ACC112 (cell line): ENCODE data around the gene ACSF2.

ENCODE experiments used
- H2AFZ ChIP-seq: fragments of 200-600 bp; sonication (generic); one replicate; pipeline ENCODE4 v1.6.0; 2017; ENCODE audit warnings: antibody characterized with exemption, low read length; ENCODE audit not compliant: unreplicated experiment
- H3K27ac ChIP-seq: fragments of 200-600 bp; sonication (generic); 2 replicates; pipeline ENCODE4 v1.5.1; 2014; ENCODE audit warnings: low read depth, mild to moderate bottlenecking, antibody characterized with exemption, low read length, moderate library complexity
- H3K27me3 ChIP-seq: fragments of 200-600 bp; sonication (generic); 2 replicates; pipeline ENCODE4 v1.6.1; 2014; ENCODE audit warnings: mild to moderate bottlenecking, antibody characterized with exemption, low read length, moderate library complexity, mixed read lengths; ENCODE audit not compliant: insufficient read depth
- H3K36me3 ChIP-seq: fragments of 200-600 bp; sonication (generic); 2 replicates; pipeline ENCODE4 v1.6.1; 2016; ENCODE audit warnings: mild to moderate bottlenecking, antibody characterized with exemption, low read length, moderate library complexity, mixed read lengths; ENCODE audit not compliant: insufficient read depth
- H3K4me1 ChIP-seq: fragments of 200-600 bp; sonication (generic); one replicate; pipeline ENCODE4 v1.6.1; 2016; ENCODE audit warnings: low read length, mixed read lengths; ENCODE audit not compliant: insufficient read depth, unreplicated experiment, control insufficient read depth
- H3K4me3 ChIP-seq: fragments of 200-600 bp; sonication (generic); 2 replicates; pipeline ENCODE4 v1.5.1; 2014; ENCODE audit warnings: mild to moderate bottlenecking, low read depth, low read length
- H3K79me2 ChIP-seq: fragments of 200-600 bp; sonication (generic); one replicate; pipeline ENCODE4 v1.6.0; 2016; ENCODE audit warnings: low read length; ENCODE audit not compliant: control insufficient read depth, unreplicated experiment, insufficient read depth

The ACSF2 gene

DNA sequence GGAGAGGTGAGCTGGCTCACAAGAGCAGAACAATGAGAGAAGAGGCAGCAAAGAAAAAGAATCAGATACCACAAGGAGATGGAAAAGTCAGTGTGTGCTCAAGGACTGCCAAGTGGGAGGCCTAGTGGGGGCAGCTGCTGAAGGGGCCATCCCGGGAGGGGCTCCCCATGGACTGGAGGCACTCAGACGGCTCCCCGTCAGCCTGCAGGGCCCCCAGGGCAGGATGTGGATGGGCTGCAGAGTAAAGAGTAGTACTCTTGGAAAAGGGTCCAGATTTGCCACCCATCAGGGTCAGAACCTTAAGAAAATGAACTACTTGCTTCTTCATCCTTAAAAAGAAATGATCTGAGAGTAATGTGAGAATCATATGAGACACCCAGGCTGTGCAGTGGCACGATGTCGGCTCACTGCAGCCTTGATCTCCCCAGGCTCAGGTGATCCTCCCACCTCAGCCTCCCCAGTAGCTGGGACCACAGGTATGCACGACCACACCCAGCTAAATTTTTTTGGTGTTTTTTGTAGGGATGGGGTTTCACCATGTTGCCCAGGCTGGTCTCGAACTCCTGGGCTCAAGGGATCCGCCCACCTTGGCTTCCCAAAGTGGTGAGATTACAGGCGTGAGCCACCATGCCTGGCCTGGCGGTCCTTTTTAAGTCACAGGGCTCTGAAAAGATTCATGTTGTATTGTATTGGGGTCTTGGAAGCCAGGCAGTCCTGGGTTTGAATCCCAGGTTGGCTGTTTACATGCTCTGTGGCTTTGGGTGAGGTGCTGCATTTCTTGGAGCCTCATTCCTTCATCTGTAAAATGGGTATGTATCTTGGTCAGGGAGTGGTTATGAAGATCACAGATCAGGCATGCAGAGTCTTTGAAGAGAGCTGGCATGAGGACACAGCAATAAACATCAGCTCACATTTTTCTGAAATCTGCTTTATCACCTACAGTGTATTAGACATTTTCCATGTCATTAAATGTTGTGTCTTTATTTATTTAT, 15.1 kb downstream of the ACSF2 start:
- H3K36me3 ChIP-seq = 0 out of 2 replicates have a peak, but pooled peaks cover 4% of the 10 kb centered on the region
- H3K79me2 ChIP-seq = peaks cover 2% of the 10 kb centered on the region
- peaks cover 8% of the 10 kb centered on the region for H3K4me1 ChIP-seq
- H3K4me3 ChIP-seq = no peak overlapping the region
- no peaks in the 10 kb centered on the region for H3K27me3 ChIP-seq
- no peak overlapping the region for H2AFZ ChIP-seq
- no peak overlapping the region for H3K27ac ChIP-seq

DNA sequence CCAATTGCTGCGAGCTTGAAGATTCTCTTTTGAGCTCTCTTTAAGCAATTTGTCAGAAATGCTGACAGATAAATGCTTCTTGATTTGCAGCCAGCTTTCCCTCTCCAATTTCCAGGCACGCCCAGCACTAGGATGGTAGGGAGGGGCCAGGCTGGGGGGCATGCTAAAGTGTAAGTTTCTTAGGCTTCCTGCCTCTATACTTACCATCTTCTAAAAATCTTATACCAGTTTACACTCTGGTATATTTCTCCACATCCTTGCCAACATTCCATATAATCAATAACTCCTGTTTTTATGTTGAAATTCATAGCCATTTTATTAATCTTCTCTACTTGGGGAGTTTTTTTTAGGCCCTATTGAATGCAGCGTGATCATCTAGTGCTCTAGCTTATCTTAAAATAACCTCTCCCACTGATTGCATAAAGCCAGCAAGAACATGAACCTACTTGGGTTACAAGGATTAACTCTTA, 17.5 kb downstream of the ACSF2 start:
- peaks cover 8% of the 10 kb centered on the region for H3K4me1 ChIP-seq
- H3K27ac ChIP-seq = no peak overlapping the region
- H3K79me2 ChIP-seq = no peaks in the 10 kb centered on the region
- H3K36me3 ChIP-seq = no peaks in the 10 kb centered on the region
- H2AFZ ChIP-seq = no peak overlapping the region
- H3K27me3 ChIP-seq = no peaks in the 10 kb centered on the region
- H3K4me3 ChIP-seq = no peak overlapping the region

DNA sequence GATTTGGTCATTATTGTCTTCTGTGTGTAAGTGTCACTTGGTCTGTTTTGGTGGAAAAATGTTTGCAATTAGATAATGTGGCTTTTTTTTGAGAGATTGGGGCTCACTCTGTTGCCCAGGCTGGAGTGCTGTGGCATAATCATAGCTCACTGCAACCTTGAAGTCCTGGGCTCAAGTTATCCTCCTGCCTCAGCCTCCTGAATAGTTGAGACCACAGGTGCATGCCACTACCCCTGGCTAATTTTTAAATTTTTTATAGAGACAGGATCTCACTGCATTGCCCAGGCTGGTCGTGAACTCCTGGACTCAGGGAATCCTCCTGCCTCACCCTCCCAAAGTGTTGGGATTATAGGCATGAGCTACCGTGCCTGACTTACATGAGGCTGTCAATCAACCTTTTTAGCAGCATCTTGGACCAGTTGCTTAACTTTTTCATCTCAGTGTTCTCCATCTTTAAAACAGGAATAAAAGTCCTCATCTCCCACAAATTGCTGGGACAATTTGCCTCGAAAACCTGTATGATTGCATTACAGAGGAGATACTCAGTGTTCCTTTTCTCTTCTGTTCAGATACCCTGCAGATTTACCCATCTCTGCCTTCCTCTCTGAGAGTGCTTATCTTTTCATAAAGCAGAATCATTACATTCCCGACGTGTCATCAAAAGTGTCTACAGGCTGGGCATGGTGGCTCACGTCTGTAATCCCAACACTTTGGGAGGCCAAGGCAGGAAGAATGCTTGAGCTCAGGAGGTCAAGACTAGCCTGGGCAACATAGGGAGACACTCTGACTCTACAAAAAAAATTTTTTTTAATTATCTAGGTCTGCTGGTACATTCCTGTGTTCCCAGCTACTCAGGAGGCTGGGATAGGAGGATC, 19.1 kb downstream of the ACSF2 start:
- no peaks in the 10 kb centered on the region for H3K79me2 ChIP-seq

DNA sequence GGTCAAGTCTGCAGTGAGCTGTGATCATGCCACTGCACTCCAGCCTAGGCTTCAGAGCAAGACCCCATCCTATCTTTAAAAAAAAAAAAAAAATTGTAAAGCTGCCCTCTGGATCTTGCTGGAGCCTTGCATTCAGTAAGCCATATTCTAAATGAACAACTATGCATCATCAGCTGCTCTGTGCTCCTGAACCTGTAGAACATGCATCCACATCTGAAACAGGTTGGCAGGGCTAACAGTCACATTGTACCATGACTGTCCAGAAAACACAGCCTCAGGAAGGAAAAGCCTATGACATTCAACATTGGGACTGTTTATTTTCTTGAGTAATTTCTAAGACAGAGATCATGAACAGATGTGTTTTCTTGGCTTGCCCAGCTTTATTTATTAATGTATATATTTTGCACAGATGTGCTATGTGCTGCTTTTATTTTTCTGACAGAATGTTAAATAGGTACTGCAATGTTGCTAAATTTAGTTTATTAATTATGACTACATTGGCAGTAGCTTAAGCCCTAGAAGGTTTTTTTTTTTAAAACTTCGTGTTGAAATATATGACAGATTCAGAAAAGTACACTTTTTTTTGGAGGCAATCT, 19.8 kb downstream of the ACSF2 start:
- Histone ChIP-seq H3K4me3 (no peak overlapping the region), H3K27me3 (no peaks in the 10 kb centered on the region), H2AFZ (no peak overlapping the region), H3K79me2 (no peaks in the 10 kb centered on the region), H3K27ac (no peak overlapping the region), H3K36me3 (no peaks in the 10 kb centered on the region), H3K4me1 (peaks cover 8% of the 10 kb centered on the region)

More for the DNA sequence above, 19.1 kb downstream of the ACSF2 start:
- no peak overlapping the region for H3K4me3 ChIP-seq
- no peaks in the 10 kb centered on the region for H3K36me3 ChIP-seq
- H3K27me3 ChIP-seq = no peaks in the 10 kb centered on the region
- H2AFZ ChIP-seq = no peak overlapping the region
- H3K4me1 ChIP-seq = peaks cover 8% of the 10 kb centered on the region
- H3K27ac ChIP-seq = no peak overlapping the region

DNA sequence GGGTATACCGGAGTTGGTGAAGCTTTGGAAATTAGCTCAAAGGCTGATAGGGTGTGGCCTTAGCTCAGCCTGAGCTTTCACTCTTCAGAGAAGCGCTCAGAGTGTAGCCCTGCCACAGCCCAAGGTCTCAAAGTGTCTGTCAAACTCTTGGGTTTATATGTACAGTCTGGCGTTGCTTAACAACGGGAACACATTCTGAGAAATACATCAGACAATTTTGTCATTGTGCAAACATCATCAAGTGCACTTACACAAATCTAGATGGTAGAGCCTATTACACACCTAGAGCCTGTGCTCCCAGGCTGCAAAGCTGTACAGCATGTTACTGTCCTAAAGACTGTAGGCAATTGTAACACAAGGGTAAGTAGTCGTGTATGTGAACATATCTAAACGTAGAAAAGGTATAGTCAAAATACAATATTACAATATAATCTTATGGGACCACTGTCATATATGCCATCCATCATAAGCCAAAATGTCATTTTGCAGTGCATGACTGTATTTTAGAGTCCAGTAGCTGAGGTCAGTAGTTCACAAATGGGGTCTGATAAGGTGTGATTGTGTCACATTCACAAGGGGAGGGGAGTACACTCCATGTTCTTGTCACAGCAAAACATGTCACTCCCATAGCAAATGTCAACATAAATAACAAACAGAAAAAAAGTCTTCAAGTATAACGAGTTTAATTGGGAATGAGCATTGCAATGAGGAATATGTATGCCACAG, 22.0 kb downstream of the ACSF2 start:
- Histone ChIP-seq H3K79me2 (peaks cover 3% of the 10 kb centered on the region), H2AFZ (no peak overlapping the region), H3K36me3 (no peaks in the 10 kb centered on the region)

DNA sequence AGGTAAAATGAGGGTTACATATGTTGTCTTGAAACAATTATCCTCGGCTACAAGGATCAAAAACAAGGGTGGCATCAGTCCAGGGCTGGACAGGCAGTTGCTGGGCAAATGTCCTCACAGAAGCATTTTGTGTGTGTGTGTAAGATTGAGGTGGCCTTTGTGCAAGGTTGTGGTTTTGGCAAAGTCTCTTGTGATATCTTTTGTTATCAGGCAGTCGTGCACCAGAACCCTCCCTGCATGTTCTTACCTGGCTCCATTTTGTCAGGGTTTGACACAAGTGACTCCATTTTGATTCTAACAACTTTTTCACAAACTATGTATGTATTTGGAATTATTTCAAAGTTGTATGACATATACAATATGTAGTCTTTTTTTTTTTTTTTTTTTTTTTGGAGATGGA, 22.6 kb downstream of the ACSF2 start:
- peaks cover 3% of the 10 kb centered on the region for H3K79me2 ChIP-seq
- no peaks in the 10 kb centered on the region for H3K27me3 ChIP-seq
- no peaks in the 10 kb centered on the region for H3K36me3 ChIP-seq
- H3K27ac ChIP-seq = no peak overlapping the region
- no peak overlapping the region for H2AFZ ChIP-seq
- H3K4me3 ChIP-seq = no peak overlapping the region
- no peaks in the 10 kb centered on the region for H3K4me1 ChIP-seq

More for the DNA sequence above, 22.0 kb downstream of the ACSF2 start:
- Histone ChIP-seq H3K4me3 (no peak overlapping the region), H3K4me1 (peaks cover 6% of the 10 kb centered on the region), H3K27ac (no peak overlapping the region), H3K27me3 (no peaks in the 10 kb centered on the region)

DNA sequence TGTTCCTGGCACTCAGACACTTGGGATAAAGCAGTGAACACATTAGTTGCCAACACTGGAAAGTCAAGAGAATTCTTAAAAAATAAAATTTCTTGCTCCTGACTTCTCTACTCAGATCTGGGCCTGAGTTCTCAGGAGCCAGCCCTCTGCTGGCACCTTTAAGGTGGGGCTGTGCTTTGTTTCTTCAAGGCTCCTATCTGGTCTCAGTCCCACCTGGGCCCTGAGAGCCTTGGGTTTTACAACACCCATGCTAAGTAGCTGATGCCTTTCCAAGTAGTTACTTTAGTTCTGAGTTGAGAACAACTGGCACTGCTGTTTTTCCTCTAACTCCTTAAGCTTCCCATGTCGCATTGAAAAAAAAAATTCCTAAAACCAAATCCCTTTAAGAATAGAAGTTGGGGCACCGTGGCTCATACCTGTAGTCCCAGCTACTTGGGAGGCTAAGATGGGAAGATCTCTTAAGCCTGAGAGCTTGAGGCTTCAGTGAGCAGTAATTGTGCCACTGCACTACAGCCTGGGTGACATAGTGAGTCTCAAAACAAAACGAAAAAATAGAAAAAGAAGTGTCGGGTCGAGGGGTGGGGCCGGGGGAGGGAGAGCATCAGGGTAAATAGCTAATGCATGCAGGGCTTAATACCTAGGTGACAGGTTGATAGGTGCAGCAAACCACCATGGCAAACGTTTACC, 26.1 kb downstream of the ACSF2 start:
- Histone ChIP-seq H3K27me3 (no peaks in the 10 kb centered on the region), H3K27ac (no peak overlapping the region), H3K79me2 (peaks cover 3% of the 10 kb centered on the region), H3K36me3 (no peaks in the 10 kb centered on the region), H3K4me1 (no peaks in the 10 kb centered on the region), H3K4me3 (no peak overlapping the region), H2AFZ (no peak overlapping the region)

DNA sequence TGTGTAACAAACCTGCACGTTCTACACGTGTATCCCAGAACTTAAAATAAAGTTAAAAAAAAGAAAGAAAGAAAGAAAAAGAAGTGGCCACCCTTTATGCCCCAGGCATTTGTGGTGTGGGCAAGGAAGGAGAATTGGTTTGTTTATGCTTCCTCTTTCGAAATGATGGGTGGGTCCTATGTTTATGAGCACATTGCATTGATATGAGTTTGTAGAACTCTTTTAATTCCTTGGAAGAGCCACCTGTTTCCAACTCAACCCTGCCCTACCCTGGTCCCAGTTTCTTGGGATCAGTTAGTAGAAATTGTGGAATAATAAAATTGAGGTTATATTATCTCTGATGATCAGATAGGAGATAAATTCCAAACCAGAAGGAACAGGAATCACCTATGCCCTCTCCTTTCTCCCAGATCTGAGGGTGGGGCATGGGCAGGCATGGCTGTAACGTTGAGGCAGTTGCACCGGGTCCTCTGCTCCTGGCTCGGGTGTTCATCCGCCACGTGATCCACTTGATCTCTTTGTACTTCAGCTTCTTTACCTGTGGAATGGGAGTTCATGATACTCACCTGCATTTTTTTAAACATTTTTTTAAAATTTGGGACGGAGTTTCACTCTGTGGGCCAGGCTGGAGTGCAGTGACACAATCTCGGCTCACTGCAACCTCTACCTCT, 26.7 kb downstream of the ACSF2 start:
- Histone ChIP-seq H3K27me3 (no peaks in the 10 kb centered on the region), H3K4me3 (no peak overlapping the region), H3K36me3 (no peaks in the 10 kb centered on the region), H3K4me1 (no peaks in the 10 kb centered on the region), H3K79me2 (peaks cover 3% of the 10 kb centered on the region), H3K27ac (no peak overlapping the region), H2AFZ (no peak overlapping the region)

DNA sequence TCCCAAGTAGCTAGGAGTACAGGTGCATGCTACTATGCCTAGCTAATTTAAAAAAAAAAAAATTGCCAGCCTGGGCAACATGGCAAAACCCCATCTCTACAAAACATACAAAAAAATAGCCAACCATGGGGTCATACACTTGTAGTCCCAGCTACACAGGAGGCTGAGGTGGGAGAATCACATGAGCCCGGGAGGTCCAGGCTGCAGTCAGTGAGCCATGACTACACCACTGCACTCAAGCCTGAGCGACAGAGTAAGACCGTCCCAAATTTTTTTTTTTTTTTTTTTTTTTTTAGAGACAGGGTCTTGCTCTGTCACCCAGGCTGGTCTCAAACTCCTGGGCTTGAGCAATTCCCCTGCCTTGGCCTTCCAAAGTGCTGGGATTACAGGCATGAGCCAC, 27.9 kb downstream of the ACSF2 start:
- Histone ChIP-seq H3K4me3 (no peak overlapping the region), H3K4me1 (peaks cover 10% of the 10 kb centered on the region), H3K27ac (no peak overlapping the region), H3K79me2 (peaks cover 3% of the 10 kb centered on the region), H2AFZ (no peak overlapping the region), H3K36me3 (no peaks in the 10 kb centered on the region), H3K27me3 (no peaks in the 10 kb centered on the region)
